ENCODE measurements around the gene KIAA1671.

Gene KIAA1671

DNA sequence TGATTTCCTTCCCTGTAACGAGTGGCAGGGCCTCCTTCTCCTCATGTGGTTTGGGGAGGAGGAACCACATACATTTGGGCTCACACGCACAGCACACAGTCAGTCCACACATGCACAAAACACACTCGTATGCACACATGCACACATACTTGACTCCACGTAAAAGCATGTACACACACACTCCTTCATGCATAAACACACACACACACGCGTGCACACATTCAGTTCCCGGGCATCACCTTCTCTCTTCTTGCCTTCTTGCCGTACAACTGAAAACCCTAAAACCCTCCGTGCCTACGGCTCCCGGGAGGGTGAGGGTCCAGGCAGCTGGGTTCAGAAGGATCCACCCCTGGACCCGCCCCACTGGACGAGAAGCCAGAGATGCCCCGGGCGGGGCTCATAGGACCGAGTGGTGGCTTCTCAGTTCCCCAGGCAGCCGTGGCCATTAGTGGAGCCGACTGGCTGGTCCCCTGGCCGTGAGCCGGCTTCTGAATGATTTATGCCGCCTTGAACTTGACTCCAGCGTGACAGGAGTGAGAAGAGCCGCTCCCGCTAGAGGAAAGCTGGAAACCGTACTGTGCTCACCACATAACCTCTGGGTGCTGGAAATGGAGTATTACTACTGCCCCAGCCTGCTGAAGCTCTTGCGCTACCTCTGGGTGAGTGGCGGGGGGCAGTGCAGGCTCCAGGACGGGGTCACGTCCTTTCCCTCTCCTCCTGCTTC, 117.4 kb downstream of the KIAA1671 start:
- no peaks in the 10 kb centered on the region for H3K9me2 ChIP-seq (replicated peaks; ENCODE audit: low read depth, low read length)
- H3F3A ChIP-seq (ENCODE audit: low read depth): no peaks in the 10 kb centered on the region
- H4K20me1 ChIP-seq (ENCODE audit: insufficient read depth, low read length, poor library complexity, severe bottlenecking): no peaks in the 10 kb centered on the region
- peaks cover 30% of the 10 kb centered on the region for H3K4me1 ChIP-seq (ENCODE audit: insufficient read depth, low read length, poor library complexity, severe bottlenecking)
- H3K9ac ChIP-seq (ENCODE audit: low read depth, low read length, poor library complexity, severe bottlenecking): peak overlapping the region; percentile 53
- H3K79me2 ChIP-seq (ENCODE audit: insufficient read depth, low read length): no peaks in the 10 kb centered on the region
- H3K27me3 ChIP-seq (ENCODE audit: insufficient read depth, low read length, poor library complexity, severe bottlenecking): no peaks in the 10 kb centered on the region
- H3K36me3 ChIP-seq (ENCODE audit: insufficient read depth, low read length): no peaks in the 10 kb centered on the region
- peak overlapping the region; percentile 77 for H3K4me2 ChIP-seq (ENCODE audit: low read depth, low read length, poor library complexity, severe bottlenecking)
- no peaks in the 10 kb centered on the region for H3K9me3 ChIP-seq (ENCODE audit: insufficient read depth, low read depth, low read length)
- peak overlapping the region; percentile 69 for H3K4me3 ChIP-seq (ENCODE audit: low read length, poor library complexity, severe bottlenecking)
- TF ChIP-seq, protein P1, sequence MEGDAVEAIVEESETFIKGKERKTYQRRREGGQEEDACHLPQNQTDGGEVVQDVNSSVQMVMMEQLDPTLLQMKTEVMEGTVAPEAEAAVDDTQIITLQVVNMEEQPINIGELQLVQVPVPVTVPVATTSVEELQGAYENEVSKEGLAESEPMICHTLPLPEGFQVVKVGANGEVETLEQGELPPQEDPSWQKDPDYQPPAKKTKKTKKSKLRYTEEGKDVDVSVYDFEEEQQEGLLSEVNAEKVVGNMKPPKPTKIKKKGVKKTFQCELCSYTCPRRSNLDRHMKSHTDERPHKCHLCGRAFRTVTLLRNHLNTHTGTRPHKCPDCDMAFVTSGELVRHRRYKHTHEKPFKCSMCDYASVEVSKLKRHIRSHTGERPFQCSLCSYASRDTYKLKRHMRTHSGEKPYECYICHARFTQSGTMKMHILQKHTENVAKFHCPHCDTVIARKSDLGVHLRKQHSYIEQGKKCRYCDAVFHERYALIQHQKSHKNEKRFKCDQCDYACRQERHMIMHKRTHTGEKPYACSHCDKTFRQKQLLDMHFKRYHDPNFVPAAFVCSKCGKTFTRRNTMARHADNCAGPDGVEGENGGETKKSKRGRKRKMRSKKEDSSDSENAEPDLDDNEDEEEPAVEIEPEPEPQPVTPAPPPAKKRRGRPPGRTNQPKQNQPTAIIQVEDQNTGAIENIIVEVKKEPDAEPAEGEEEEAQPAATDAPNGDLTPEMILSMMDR (conservative IDR thresholded peaks at IDR 0.05; ENCODE audit: low read length): peak; percentile 48
- no peak for TF ChIP-seq EZH2phosphoT487 (IDR thresholded peaks at IDR 0.05; ENCODE audit: borderline replicate concordance)
- H2AFZ ChIP-seq (ENCODE audit: low read length): peak overlapping the region; percentile 96

DNA sequence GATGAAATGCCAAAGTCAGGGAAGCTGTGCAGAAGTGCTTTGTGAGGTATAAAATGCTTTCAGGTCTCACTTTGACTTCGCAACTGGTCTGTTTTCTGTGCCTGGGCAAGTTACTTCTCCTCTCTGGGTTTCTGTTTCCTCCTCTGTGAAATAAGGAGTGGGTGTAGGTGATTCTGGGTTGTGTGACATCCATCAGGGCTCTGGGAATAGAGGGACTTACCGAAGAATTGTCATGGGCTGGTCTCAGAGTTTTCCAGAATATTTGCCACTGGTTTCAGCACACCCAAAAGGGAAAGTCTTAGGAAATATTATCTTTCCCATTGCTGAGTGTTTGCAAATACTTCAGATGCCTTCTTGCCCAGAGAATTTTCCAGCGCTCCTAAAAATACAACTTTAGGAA, 118.4 kb downstream of the KIAA1671 start:
- peak overlapping the region; percentile 77 for H3K4me2 ChIP-seq (ENCODE audit: low read depth, low read length, poor library complexity, severe bottlenecking)

DNA sequence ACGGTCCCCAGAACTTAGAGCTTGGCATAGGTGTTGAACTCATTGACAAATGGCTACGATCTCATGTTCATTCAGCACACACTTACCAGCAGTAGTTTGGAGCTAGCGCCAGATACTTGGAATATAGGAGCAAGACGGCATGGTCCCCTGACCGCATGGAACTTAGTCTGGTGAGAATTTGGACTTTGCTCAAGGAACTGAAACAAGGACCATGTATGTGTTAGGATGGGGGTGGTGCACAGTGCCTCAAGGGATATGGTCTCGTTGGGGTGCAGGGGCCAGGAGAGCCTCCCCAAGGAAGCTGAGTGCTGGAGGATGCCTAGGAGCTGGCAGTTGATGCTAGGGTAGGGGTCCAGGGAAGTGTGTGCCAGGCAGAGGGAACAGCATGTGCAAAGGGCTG, 119.2 kb downstream of the KIAA1671 start:
- Histone ChIP-seq H3K9me3 (ENCODE audit: insufficient read depth, low read depth, low read length) (no peaks in the 10 kb centered on the region), H4K20me1 (ENCODE audit: insufficient read depth, low read length, poor library complexity, severe bottlenecking) (no peaks in the 10 kb centered on the region), H3K4me3 (ENCODE audit: low read length, poor library complexity, severe bottlenecking) (no peak overlapping the region), H3K9ac (ENCODE audit: low read depth, low read length, poor library complexity, severe bottlenecking) (no peak overlapping the region), H3K4me1 (ENCODE audit: insufficient read depth, low read length, poor library complexity, severe bottlenecking) (peaks cover 30% of the 10 kb centered on the region), H3K36me3 (ENCODE audit: insufficient read depth, low read length) (no peaks in the 10 kb centered on the region), H3F3A (ENCODE audit: low read depth) (no peaks in the 10 kb centered on the region), H2AFZ (ENCODE audit: low read length) (no peak overlapping the region), H3K9me2 (replicated peaks; ENCODE audit: low read depth, low read length) (no peaks in the 10 kb centered on the region), H3K27me3 (ENCODE audit: insufficient read depth, low read length, poor library complexity, severe bottlenecking) (no peaks in the 10 kb centered on the region), H3K4me2 (ENCODE audit: low read depth, low read length, poor library complexity, severe bottlenecking) (no peak overlapping the region), H3K79me2 (ENCODE audit: insufficient read depth, low read length) (no peaks in the 10 kb centered on the region)
- TF ChIP-seq EZH2phosphoT487 (IDR thresholded peaks at IDR 0.05; ENCODE audit: borderline replicate concordance): no peak
- TF ChIP-seq, protein P1 (conservative IDR thresholded peaks at IDR 0.05; ENCODE audit: low read length): no peak

More for the DNA sequence above, 118.4 kb downstream of the KIAA1671 start:
- H3K4me3 ChIP-seq (ENCODE audit: low read length, poor library complexity, severe bottlenecking): peak overlapping the region; percentile 69
- TF ChIP-seq, protein P1 (conservative IDR thresholded peaks at IDR 0.05; ENCODE audit: low read length): no peak
- TF ChIP-seq EZH2phosphoT487 (IDR thresholded peaks at IDR 0.05; ENCODE audit: borderline replicate concordance): no peak
- H2AFZ ChIP-seq (ENCODE audit: low read length): peak overlapping the region; percentile 96
- H3K79me2 ChIP-seq (ENCODE audit: insufficient read depth, low read length): no peaks in the 10 kb centered on the region
- H3K9ac ChIP-seq (ENCODE audit: low read depth, low read length, poor library complexity, severe bottlenecking): peak overlapping the region; percentile 53
- no peaks in the 10 kb centered on the region for H3K9me2 ChIP-seq (replicated peaks; ENCODE audit: low read depth, low read length)
- H3F3A ChIP-seq (ENCODE audit: low read depth): no peaks in the 10 kb centered on the region
- H3K36me3 ChIP-seq (ENCODE audit: insufficient read depth, low read length): no peaks in the 10 kb centered on the region
- H3K4me1 ChIP-seq (ENCODE audit: insufficient read depth, low read length, poor library complexity, severe bottlenecking): peaks cover 30% of the 10 kb centered on the region
- H4K20me1 ChIP-seq (ENCODE audit: insufficient read depth, low read length, poor library complexity, severe bottlenecking): no peaks in the 10 kb centered on the region
- no peaks in the 10 kb centered on the region for H3K9me3 ChIP-seq (ENCODE audit: insufficient read depth, low read depth, low read length)
- H3K27me3 ChIP-seq (ENCODE audit: insufficient read depth, low read length, poor library complexity, severe bottlenecking): no peaks in the 10 kb centered on the region

All from Loucy (cell line).